Measurements from ENCODE around the gene ZNG1E. TPM values are rescaled to one million over a fixed set of nuclear protein-coding genes. Genes with fewer than 3 reads are reported as not detected.

The ZNG1E gene
- total and polyA plus RNA-seq, 4 donors: 39.7 to 71.6 (median 63.5) TPM

Other genes with a start within 250 kb of the ZNG1E start
- gene FOXD4L4, start 61.2 kb downstream of the ZNG1E start, total RNA-seq: under 1 TPM; 0.20 to 0.22 TPM
- under 1 TPM in 1 of 2 donors, not detected in 1; 0.43 TPM for gene FOXD4L4, start 61.2 kb downstream of the ZNG1E start, polyA plus RNA-seq (ENCODE audit: insufficient read length in 2 of 2)